Gastroesophageal sphincter (tissue), 2 donors: Measurements from ENCODE around the gene ABI3BP.

ENCODE experiments used
- POLR2A ChIP-seq, 2 donors: fragments of 450-650 bp; IDR thresholded peaks; one replicate each; pipeline ENCODE4 v1.6.1; 2017; ENCODE audit warnings: antibody characterized with exemption in 2 of 2, mild to moderate bottlenecking in 2 of 2, moderate library complexity in 1 of 2
- POLR2AphosphoS5 ChIP-seq: sonication (generic); formaldehyde crosslinking; IDR thresholded peaks from one replicate; pipeline ENCODE4 v1.6.1; 2017; ENCODE audit warnings: antibody characterized with exemption

GRCh38 chr3:100947119-100947518, 46.1 kb downstream of the ABI3BP start:
- TF ChIP-seq POLR2A (IDR thresholded peaks at IDR 0.05) (no peak), POLR2AphosphoS5 (peak; percentile 22)
